Hematopoietic multipotent progenitor cell treated with erythropoietin and hydrocortisone succinate and interleukin-3 and kit ligand, for 4 days (in vitro differentiated cells): ENCODE data around the gene TSPAN6.

Source experiments
- DNase-seq: peaks from one replicate; pipeline ENCODE4 v3.0.0-alpha.2; 2015

TSPAN6 gene

GRCh38 chrX:100647095-100647494, 10.5 kb upstream of the TSPAN6 start:
- DNase-seq, result no peak

GRCh38 chrX:100645106-100645505, 8.5 kb upstream of the TSPAN6 start:
- DNase-seq, result no peak

DNA sequence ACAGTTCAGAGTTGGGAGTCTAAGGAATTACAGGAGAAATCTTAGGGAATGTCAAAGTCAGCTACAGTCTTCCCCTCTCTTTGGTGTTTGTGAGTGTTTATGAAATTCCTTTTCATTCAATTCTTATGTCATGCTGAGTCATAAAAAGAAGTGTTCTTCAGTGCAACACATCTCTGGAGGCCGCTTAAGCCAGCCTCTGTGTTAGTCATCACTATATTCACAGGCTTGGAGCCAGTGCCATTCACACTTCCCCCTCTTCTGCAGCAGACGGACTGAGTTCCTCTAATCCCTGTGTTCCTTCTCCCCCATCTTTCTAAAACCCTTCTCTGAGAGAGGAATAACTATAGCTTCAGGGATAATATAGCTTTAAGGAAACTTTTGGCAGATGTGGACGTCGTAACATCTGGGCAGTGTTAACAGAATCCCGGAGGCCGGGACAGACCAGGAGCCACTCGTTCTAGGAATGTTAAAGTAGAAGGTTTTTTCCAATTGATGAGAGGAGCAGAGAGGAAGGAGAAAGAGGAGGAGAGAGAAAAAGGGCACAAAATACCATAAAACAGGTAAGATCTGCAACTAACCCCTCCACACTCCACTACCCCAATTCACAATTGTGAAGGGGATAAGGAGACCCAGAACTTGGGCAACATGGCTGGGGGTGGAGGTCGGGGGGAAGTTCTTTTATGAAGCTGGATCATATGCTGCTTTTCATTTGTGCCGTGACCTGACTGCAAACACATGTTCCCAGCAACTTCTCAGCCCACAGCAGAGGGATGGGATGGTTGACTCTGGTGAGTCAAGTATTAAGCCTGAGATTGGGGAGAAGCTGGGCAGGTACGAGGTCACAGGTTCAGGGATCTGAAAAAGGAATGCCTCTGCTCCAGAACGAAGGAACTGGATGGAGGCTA, 7.6 kb upstream of the TSPAN6 start, which contains the start of gene SRPX2:
Gene SRPX2 (plus strand): TSS at position 244 of the 905 bp plus-strand sequence. CDS start 2,124 bp downstream, outside the sequence.
- no peak for DNase-seq

DNA sequence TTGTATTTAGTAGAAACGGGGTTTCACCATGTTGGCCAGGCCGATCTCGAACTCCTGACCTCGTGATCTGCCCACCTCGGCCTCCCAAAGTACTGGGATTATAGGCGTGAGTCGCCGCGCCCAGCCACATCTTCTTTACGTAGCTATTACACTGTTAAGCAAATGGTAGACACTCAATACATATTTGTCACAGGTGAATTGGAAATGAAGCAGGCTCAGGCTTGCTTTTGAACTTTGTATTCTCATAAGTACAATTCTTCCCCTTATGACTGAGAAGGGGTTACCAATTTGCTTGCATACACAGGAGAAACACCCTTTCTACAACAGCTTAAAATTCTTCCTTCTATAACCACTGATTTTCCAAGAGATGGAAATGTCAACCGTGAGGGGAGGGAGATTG, 6.6 kb upstream of the TSPAN6 start:
- no peak for DNase-seq

- DNase-seq, result no peak
These were observed 5.7 kb upstream of the TSPAN6 start for GRCh38 chrX:100642290-100642689.

- no peak for DNase-seq
These were observed 651 bp downstream of the TSPAN6 start for GRCh38 chrX:100635989-100636320.

- DNase-seq, result no peak
These were observed 1.6 kb downstream of the TSPAN6 start for GRCh38 chrX:100635040-100635439.

DNA sequence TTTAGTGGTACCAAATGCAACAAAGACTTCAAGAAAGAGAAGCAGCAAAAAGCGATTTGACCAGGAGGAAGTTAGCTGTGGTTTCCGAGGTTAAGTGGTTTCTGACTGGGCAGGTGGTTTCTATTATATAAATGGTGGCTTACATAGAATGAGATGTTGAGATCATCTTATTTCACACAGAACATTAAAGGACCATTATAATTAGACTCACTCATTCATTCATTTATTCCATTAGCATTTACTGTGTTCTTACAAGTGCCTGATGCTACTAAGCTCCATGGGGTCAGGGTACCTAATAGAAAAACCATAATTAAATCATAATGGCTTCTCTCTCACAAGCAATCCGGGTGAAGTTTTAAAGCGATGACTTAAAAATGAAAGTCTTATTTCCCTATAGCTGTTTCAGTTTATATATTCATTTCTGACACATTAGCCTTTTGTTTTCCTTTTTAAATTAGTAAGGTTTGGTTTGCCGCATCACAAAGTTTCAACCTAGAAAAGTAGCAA, 10.6 kb downstream of the TSPAN6 start:
- peak; percentile 68 for DNase-seq

- no peak for DNase-seq
These were observed 13.6 kb downstream of the TSPAN6 start for GRCh38 chrX:100623001-100623400.

GRCh38 chrX:100615005-100615404, 21.6 kb downstream of the TSPAN6 start:
- DNase-seq, result peak; percentile 53

GRCh38 chrX:100611951-100612350, 24.7 kb downstream of the TSPAN6 start:
- no peak for DNase-seq

GRCh38 chrX:100609591-100609990, 27.0 kb downstream of the TSPAN6 start:
- no peak for DNase-seq

DNA sequence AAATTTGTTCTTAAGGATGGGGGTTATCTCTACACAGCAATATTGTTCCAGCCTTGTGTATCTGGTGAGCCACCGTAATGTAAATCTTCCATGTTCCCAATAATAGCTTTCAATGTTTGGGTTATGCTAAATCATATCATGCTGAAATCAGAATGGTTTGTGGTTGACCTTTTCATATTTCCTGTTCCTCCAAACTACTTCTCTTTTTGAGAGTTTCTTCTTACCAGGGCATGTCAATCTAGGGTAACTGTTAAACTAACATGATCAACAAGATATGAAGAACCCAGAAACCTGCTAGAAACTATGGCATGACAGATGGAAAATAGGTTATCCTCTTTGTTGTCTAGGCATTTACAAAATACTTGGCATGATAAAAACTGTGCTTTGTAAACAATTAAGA, 29.9 kb downstream of the TSPAN6 start:
- DNase-seq, result peak; percentile 51

- DNase-seq, result no peak
These were observed 35.8 kb downstream of the TSPAN6 start for GRCh38 chrX:100600758-100601157.

DNA sequence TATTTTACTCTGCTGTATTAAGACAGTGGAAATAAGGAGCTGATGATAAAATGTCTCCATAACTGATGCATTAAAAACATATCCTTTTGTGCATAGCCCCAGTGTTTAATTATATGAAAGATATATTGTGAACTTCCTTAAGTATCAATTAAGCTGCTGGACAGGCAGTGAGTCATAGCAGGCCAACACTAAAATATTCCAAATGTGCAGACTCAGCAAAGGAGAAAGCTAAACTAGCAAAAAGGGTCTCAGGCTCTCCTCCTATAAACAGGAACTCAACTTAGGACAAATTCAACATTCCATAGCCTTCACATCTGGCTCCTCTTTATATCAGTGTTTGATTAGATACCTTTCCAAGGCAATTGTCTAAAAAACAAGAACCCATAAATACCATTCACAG, 36.3 kb downstream of the TSPAN6 start:
- DNase-seq, result no peak

GRCh38 chrX:100599456-100599855, 37.1 kb downstream of the TSPAN6 start:
- no peak for DNase-seq

DNA sequence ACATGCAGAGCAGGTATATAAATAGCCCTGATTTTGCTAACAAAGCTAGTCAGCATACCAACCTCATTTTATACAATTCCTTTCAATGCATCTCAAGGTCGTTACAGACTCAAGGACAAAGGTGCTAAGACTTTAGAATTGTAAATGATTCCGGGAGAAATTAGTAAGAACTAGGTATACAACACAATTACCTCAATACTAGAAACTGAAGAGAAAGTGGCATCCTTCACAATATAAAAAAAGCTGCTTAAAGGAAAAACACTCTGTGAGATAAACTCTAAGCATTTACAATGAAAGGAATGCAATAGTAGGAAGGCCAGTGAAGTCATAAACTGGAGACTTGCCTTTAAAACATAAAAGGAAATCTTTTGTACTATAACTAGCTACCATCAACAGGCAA, 40.0 kb downstream of the TSPAN6 start:
- no peak for DNase-seq

DNA sequence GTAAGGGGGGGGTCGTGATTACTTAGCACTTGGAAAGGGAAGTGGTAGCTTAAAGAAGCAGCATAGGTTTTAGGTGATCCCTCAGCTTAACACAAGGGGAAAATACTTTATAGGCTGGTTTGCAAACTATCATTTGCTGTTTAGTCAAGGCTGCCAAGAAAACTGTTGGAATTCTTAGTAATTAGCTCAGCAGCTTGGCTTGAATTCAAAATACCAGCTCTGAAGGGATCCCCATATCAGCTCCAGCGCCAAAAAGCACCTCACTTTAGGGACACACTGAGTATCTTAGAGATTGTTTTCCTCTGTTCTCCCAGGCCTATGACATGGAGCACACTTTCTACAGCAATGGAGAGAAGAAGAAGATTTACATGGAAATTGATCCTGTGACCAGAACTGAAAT, 43.0 kb downstream of the TSPAN6 start:
- no peak for DNase-seq

DNA sequence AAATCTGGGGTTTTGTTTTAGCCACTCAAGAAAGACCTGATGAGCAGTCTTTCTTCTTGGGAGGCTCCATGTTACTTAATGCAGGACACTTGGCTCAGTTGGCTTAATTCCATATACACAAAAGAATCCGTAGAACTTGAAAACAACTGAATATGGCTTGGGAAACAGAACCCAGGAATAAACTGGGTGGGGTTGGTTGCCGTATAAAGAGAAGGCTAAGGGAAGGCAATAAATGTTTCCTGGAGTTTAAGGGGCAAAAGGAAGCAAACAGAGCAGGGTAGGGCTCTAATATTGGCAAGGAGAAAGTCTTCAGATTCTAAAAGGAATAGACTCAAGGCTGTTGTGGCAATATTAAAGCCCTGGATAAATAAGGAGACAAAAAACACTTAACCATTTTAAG, 43.5 kb downstream of the TSPAN6 start:
- no peak for DNase-seq

DNA sequence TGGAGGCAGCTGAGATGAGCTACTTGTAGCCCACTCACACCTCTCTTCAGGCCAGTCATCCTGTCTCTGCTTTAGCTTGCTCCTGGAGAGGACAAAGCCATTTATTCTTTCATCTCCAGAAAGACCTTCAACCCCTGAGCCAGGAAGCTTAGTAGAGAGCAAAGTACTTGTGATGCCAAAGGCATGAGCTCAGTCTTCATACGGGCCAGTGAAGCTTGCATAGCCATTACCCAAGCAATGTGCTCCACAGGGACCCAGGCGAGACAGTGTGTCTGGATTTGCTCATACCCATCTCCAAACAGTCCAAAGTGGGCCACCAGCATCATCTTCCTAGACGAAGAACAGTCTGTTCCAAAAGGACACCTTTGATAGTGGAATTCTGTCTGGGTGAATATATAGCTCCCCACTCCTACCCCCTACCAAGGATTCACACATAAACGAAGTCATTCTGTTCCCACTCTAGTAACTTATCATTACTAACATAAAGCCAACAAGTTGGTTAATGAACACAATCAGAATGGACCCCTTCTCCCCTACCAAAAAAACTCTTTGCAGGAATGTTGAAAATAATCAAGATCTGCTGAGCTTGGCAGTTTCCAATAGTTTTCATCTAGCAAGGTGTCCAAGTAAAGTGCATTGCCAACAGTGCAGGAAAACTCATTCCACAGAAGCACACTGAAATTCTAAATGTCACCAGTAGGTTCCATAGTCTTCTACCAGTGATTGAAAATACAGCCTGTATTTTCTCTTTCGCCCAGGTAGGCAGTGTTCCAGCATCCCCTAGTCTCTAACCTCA, 45.2 kb downstream of the TSPAN6 start:
- DNase-seq, result no peak

GRCh38 chrX:100587861-100588260, 48.7 kb downstream of the TSPAN6 start:
- DNase-seq, result no peak

- no peak for DNase-seq
These were observed 49.9 kb downstream of the TSPAN6 start for GRCh38 chrX:100586747-100587146.

- no peak for DNase-seq
These were observed 52.0 kb downstream of the TSPAN6 start, which contains the start of gene TNMD for GRCh38 chrX:100584611-100585010. Gene TNMD, plus strand, starts transcription at chrX:100584936. Its CDS starts 83 bp downstream, at chrX:100585019.
